Parathyroid adenoma (tissue), 2 donors: ENCODE measurements around the gene PINLYP.

Experiments
- H2AFZ ChIP-seq: fragments of 300-600 bp; sonication (generic); one replicate; pipeline ENCODE4 v1.7.0; 2017; ENCODE audit warnings: antibody characterized with exemption, mild to moderate bottlenecking
- H3K27ac ChIP-seq: fragments of 300-600 bp; sonication (generic); one replicate; pipeline ENCODE4 v1.7.0; 2017
- H3K27me3 ChIP-seq: fragments of 300-600 bp; sonication (generic); one replicate; pipeline ENCODE4 v1.7.0; 2017; ENCODE audit warnings: low read length; ENCODE audit not compliant: control insufficient read depth, insufficient read depth
- H3K36me3 ChIP-seq: fragments of 300-600 bp; sonication (generic); one replicate; pipeline ENCODE4 v1.7.0; 2017; ENCODE audit warnings: low read length; ENCODE audit not compliant: control insufficient read depth, insufficient read depth
- H3K4me1 ChIP-seq: fragments of 300-600 bp; sonication (generic); one replicate; pipeline ENCODE4 v1.7.0; 2017; ENCODE audit warnings: control low read depth
- H3K4me2 ChIP-seq: fragments of 300-600 bp; sonication (generic); one replicate; pipeline ENCODE4 v1.7.0; 2017; ENCODE audit warnings: low read length
- H3K4me3 ChIP-seq: fragments of 300-600 bp; sonication (generic); one replicate; pipeline ENCODE4 v1.7.0; 2017; ENCODE audit warnings: low read depth, low read length
- H3K79me2 ChIP-seq: fragments of 300-600 bp; sonication (generic); one replicate; pipeline ENCODE4 v1.7.0; 2017; ENCODE audit warnings: control low read depth
- H3K9ac ChIP-seq: fragments of 300-600 bp; sonication (generic); one replicate; pipeline ENCODE4 v1.7.0; 2017; ENCODE audit warnings: mild to moderate bottlenecking
- H3K9me3 ChIP-seq: fragments of 300-600 bp; sonication (generic); one replicate; pipeline ENCODE4 v1.7.0; 2017; ENCODE audit warnings: low read length; ENCODE audit not compliant: control insufficient read depth
- TF ChIP-seq, protein P1 (sequence below): fragments of 300-600 bp; sonication (generic); IDR thresholded peaks from one replicate; pipeline ENCODE4 v1.7.0; 2017; ENCODE audit warnings: antibody characterized with exemption, mild to moderate bottlenecking
- donor health status: primary hyperparathyroidism.

PINLYP gene

DNA sequence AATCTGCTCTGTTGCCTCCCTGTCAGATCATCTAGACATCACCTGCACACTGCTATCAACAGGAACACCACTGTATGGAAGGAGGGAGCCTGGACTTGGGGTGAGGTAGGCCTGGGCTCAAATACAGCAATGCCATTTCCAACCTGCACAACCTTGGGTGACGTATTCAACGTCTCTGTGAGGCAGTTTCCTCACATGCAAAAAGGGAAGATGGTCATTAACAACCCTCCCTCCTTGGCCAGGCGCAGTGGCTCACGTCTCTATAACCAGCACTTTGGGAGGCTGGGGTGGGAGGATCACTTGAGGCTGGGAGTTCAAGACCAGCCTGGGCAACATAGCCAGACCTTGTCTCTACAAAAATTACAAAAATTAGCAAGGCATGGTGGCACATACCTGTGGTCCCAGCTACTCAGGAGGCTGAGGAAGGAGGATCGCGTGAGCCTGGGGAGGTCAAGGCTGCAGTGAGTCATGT lies 13.3 kb upstream of the PINLYP start:
- Histone ChIP-seq H3K27me3 (no peaks in the 10 kb centered on the region), H3K9ac (no peak overlapping the region), H3K27ac (no peak overlapping the region), H2AFZ (no peak overlapping the region), H3K9me3 (no peaks in the 10 kb centered on the region), H3K36me3 (no peaks in the 10 kb centered on the region), H3K4me1 (no peaks in the 10 kb centered on the region), H3K79me2 (peaks cover 36% of the 10 kb centered on the region), H3K4me3 (no peak overlapping the region), H3K4me2 (no peak overlapping the region)
- TF ChIP-seq, protein P1, sequence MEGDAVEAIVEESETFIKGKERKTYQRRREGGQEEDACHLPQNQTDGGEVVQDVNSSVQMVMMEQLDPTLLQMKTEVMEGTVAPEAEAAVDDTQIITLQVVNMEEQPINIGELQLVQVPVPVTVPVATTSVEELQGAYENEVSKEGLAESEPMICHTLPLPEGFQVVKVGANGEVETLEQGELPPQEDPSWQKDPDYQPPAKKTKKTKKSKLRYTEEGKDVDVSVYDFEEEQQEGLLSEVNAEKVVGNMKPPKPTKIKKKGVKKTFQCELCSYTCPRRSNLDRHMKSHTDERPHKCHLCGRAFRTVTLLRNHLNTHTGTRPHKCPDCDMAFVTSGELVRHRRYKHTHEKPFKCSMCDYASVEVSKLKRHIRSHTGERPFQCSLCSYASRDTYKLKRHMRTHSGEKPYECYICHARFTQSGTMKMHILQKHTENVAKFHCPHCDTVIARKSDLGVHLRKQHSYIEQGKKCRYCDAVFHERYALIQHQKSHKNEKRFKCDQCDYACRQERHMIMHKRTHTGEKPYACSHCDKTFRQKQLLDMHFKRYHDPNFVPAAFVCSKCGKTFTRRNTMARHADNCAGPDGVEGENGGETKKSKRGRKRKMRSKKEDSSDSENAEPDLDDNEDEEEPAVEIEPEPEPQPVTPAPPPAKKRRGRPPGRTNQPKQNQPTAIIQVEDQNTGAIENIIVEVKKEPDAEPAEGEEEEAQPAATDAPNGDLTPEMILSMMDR = no peak

DNA sequence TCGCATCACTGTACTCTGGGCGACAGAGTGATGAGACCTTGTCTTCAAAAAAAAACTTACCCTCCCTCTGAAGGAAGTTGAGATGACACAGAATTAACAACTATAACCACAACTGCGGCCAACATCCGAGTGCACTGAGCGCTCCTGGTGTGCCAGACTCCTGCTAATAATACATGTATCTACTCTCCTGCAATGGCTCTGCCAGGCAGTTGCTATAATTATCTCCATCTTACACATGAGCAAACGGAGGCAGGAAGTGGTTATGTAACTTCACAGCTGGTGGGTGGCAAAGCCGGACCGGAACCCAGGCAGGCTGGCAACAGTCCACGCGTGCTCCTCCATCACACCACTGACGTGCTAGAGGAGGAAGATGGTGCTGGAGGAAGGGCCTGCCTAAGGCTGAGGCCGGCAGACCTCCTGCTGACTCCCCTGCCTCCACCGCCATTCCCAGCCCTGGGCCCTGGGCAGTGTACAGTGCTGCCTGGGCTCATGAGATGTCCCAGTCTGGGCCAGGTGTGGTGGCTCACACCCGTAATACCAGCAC lies 12.8 kb upstream of the PINLYP start:
- no peaks in the 10 kb centered on the region for H3K4me1 ChIP-seq
- H3K4me3 ChIP-seq = no peak overlapping the region
- H3K36me3 ChIP-seq = no peaks in the 10 kb centered on the region
- TF ChIP-seq, protein P1 = no peak
- no peak overlapping the region for H3K4me2 ChIP-seq
- no peaks in the 10 kb centered on the region for H3K27me3 ChIP-seq
- no peak overlapping the region for H2AFZ ChIP-seq
- H3K9me3 ChIP-seq = no peaks in the 10 kb centered on the region
- H3K9ac ChIP-seq = no peak overlapping the region
- no peak overlapping the region for H3K27ac ChIP-seq
- H3K79me2 ChIP-seq = peaks cover 39% of the 10 kb centered on the region

DNA sequence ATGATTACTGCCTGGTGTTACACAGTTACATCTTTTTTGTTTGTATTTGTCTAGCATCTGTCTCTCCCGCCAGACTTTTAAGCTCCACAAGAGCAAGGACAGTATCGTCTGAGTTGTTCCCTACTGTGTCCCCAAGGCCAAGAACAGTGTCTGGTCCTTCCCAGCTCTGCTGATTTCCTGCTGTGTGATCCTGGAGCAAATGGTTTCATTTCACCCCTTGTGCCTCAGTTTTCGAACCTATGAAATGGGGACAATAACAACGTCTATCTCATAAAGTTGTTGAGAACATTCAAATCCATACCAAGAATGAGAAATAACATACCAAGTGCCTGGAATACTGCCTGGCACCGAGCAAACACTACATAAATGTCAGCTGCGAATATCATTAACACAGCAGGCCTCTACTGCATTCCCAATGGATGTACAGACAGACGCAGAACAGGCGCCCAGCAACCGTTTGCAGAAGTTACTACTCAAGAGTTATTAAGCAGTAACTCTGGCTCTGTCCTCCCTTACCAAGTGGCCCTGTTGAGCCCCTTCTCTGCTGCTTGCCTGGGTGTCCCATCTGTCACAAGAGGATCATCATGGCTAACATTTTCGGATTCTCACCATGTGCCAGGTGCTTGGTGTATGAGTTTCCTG lies 11.7 kb upstream of the PINLYP start:
- Histone ChIP-seq H3K4me3 (no peak overlapping the region), H3K9me3 (no peaks in the 10 kb centered on the region), H3K4me1 (no peaks in the 10 kb centered on the region), H3K4me2 (no peak overlapping the region), H3K27me3 (no peaks in the 10 kb centered on the region), H2AFZ (no peak overlapping the region), H3K9ac (no peak overlapping the region), H3K27ac (no peak overlapping the region), H3K36me3 (no peaks in the 10 kb centered on the region), H3K79me2 (peaks cover 44% of the 10 kb centered on the region)
- TF ChIP-seq, protein P1 = no peak

DNA sequence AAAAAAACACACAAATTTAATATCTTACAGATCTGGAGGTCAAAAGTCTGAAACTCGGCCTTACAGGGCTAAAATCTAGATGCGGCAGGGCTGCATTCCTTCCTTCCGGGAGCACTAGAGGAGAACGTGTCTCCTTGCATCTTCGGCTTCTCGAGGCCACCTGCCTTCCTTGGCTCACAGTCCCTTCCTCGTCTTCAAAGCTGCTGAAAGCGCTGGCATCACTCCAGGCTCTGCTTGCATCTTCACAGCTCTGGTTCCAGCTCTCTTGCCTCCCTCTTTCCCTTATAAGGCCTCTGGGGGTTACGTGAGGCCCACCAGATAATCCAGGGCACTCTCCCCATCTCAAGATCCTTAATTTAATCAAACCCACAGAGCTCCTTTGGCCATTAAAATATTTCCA lies 10.8 kb upstream of the PINLYP start:
- Histone ChIP-seq H3K36me3 (no peaks in the 10 kb centered on the region), H3K4me2 (no peak overlapping the region), H3K27ac (no peak overlapping the region), H3K79me2 (peaks cover 49% of the 10 kb centered on the region), H2AFZ (no peak overlapping the region), H3K27me3 (no peaks in the 10 kb centered on the region), H3K4me3 (no peak overlapping the region), H3K4me1 (no peaks in the 10 kb centered on the region), H3K9me3 (no peaks in the 10 kb centered on the region), H3K9ac (no peak overlapping the region)
- TF ChIP-seq, protein P1 = no peak

DNA sequence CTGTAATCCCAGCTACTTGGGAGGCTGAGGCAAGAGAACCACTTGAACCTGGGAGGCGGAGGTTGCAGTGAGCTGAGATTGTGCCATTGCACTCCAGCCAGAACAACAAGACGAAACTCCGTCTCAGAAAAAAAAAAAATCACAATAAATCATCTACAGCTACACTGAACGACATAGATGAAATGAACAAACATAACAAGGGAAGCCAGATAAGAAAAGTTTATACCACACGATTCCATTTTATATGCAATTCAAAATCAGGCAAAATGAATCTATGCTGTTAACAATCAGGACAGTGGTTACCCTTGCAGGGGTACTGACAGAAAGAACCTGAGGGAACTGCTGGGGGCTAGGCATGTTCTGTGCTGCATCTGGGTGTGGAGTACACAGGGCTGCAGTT lies 5.9 kb upstream of the PINLYP start:
- Histone ChIP-seq H3K4me2 (no peak overlapping the region), H3K4me3 (no peak overlapping the region), H3K36me3 (no peaks in the 10 kb centered on the region), H3K27me3 (no peaks in the 10 kb centered on the region), H3K9ac (no peak overlapping the region), H3K9me3 (no peaks in the 10 kb centered on the region), H3K4me1 (no peaks in the 10 kb centered on the region), H3K79me2 (peaks cover 48% of the 10 kb centered on the region), H3K27ac (no peak overlapping the region), H2AFZ (no peak overlapping the region)
- TF ChIP-seq, protein P1 = no peak
